ENCODE results near the gene NOVA2.

DNA sequence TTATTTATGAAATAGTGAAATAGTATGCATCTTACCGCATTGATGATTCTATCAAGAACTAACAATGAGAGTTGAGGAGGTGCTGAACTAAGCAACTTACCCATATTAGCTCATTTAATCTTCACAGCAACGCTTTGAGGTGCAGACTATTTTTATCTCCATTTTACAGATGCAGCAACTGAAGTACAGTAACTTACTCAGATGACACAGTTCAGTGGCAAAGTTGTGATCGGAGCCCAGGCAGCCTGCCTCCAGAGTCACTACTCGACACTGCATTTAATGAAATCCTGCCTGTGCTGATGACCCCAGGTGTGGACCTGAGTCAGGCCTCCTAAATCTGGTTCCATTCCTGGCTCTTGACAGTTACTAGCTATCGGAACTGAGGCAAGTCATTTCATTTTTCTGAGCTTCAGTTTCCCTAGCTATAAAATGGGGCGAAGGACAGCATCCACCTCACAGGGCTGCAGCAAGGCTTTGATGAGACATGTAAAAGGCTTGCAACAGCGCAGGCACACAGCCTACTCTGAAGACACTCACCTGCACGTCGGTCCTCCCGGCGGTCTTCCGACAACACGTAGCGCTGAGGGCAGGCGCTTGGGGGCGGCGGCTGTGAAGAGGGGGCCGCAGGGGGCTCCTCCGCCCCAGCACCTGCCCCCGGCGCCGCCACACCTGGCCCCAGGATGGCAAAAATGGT is 72.8 kb downstream of the NOVA2 start:
- TF ChIP-seq, protein P1, sequence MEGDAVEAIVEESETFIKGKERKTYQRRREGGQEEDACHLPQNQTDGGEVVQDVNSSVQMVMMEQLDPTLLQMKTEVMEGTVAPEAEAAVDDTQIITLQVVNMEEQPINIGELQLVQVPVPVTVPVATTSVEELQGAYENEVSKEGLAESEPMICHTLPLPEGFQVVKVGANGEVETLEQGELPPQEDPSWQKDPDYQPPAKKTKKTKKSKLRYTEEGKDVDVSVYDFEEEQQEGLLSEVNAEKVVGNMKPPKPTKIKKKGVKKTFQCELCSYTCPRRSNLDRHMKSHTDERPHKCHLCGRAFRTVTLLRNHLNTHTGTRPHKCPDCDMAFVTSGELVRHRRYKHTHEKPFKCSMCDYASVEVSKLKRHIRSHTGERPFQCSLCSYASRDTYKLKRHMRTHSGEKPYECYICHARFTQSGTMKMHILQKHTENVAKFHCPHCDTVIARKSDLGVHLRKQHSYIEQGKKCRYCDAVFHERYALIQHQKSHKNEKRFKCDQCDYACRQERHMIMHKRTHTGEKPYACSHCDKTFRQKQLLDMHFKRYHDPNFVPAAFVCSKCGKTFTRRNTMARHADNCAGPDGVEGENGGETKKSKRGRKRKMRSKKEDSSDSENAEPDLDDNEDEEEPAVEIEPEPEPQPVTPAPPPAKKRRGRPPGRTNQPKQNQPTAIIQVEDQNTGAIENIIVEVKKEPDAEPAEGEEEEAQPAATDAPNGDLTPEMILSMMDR (IDR thresholded peaks at IDR 0.05; ENCODE audit: borderline replicate concordance, extremely low read depth, low read length, poor library complexity, severe bottlenecking), result no peak
- no peak for TF ChIP-seq EZH2 (IDR thresholded peaks at IDR 0.05; ENCODE audit: borderline replicate concordance, low read depth, low read length, severe bottlenecking)

Measured in DND-41 (cell line).